ENCODE results near the gene COLEC11. TPM values are rescaled to one million over a fixed set of nuclear protein-coding genes. Genes with fewer than 3 reads are reported as not detected.

COLEC11 gene
- total RNA-seq, 1 experiment from 2014 or later, result 0.39 TPM

DNA sequence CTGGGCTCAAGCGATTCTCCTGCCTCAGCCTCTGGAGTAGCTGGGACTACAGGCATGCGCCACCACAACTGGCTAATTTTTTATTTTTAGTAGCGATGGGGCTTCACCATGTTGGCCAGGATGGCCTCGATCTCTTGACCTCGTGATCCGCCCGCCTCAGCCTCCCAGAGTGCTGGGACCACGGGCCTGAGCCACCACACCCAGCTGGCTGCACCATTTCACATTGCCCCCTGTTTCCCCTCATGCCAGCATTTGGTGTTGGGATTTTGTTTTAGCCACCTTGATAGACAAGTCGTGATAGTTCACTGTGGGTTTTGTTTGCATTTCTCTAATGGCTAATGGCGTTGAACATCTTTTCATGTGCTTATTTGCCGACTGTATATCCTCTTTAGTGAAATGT lies 5.8 kb upstream of the COLEC11 start:
- no CpG with 5 or more reads among the region's 11 CpGs for WGBS (ENCODE audit: extremely low coverage, insufficient read length, low lambda C conversion rate)
- TF ChIP-seq, protein P1, sequence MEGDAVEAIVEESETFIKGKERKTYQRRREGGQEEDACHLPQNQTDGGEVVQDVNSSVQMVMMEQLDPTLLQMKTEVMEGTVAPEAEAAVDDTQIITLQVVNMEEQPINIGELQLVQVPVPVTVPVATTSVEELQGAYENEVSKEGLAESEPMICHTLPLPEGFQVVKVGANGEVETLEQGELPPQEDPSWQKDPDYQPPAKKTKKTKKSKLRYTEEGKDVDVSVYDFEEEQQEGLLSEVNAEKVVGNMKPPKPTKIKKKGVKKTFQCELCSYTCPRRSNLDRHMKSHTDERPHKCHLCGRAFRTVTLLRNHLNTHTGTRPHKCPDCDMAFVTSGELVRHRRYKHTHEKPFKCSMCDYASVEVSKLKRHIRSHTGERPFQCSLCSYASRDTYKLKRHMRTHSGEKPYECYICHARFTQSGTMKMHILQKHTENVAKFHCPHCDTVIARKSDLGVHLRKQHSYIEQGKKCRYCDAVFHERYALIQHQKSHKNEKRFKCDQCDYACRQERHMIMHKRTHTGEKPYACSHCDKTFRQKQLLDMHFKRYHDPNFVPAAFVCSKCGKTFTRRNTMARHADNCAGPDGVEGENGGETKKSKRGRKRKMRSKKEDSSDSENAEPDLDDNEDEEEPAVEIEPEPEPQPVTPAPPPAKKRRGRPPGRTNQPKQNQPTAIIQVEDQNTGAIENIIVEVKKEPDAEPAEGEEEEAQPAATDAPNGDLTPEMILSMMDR (conservative IDR thresholded peaks at IDR 0.05), result no peak

More for the DNA sequence above, 5.8 kb upstream of the COLEC11 start:
- Histone ChIP-seq H2BK120ac (ENCODE audit: low read depth, low read length, poor library complexity, severe bottlenecking) (no peak overlapping the region), H3K18ac (ENCODE audit: insufficient read length, low read depth, low read length) (no peak overlapping the region), H2BK15ac (ENCODE audit: low read depth, low read length) (no peak overlapping the region), H2BK12ac (ENCODE audit: insufficient read length, low read depth, low read length) (no peak overlapping the region), H3K79me2 (ENCODE audit: insufficient read depth, low read length) (no peaks in the 10 kb centered on the region), H3K23ac (ENCODE audit: insufficient read length, low read depth, low read length) (no peak overlapping the region), H3K4me1 (ENCODE audit: insufficient read depth, low read length) (no peaks in the 10 kb centered on the region), H3K9ac (ENCODE audit: extremely low read depth, insufficient read length, low read length) (no peak overlapping the region), H3K14ac (ENCODE audit: insufficient read depth, low read length) (no peak overlapping the region), H3K9me3 (ENCODE audit: control insufficient read depth, low read depth, low read length) (no peaks in the 10 kb centered on the region), H3K27ac (ENCODE audit: insufficient read length, low read depth, low read length) (no peak overlapping the region), H2AK5ac (ENCODE audit: insufficient read length, low read length) (no peak overlapping the region), H4K91ac (ENCODE audit: insufficient read length, low read depth, low read length) (no peak overlapping the region), H3K27me3 (ENCODE audit: insufficient read depth, low read length) (no peaks in the 10 kb centered on the region), H2BK20ac (ENCODE audit: low read depth, low read length, poor library complexity, severe bottlenecking) (no peak overlapping the region), H3K56ac (ENCODE audit: insufficient read length, low read depth, low read length) (no peak overlapping the region), H3T11ph (ENCODE audit: low read length) (no peak overlapping the region), H4K20me1 (ENCODE audit: control insufficient read depth, insufficient read depth, insufficient read length) (no peaks in the 10 kb centered on the region), H4K5ac (ENCODE audit: insufficient read length, low read depth, low read length) (no peak overlapping the region), H3K23me2 (ENCODE audit: insufficient read length, low read depth, low read length, poor library complexity, severe bottlenecking) (no peaks in the 10 kb centered on the region), H3K4ac (ENCODE audit: low read depth, low read length) (no peak overlapping the region), H3K4me2 (ENCODE audit: insufficient read depth, insufficient read length, low read length) (no peak overlapping the region), H4K8ac (replicated peaks; ENCODE audit: insufficient read length, low read depth, low read length) (no peak overlapping the region), H3K79me1 (ENCODE audit: insufficient read depth, low read depth, low read length, poor library complexity, severe bottlenecking) (no peaks in the 10 kb centered on the region), H2AFZ (ENCODE audit: low read length) (no peak overlapping the region), H2BK5ac (ENCODE audit: insufficient read length, low read length) (no peak overlapping the region)
- no peak overlapping the region for H3K27ac Mint-ChIP-seq
- no peaks in the 10 kb centered on the region for H3K27me3 Mint-ChIP-seq (ENCODE audit: low read depth)
- no peaks in the 10 kb centered on the region for H3K4me1 Mint-ChIP-seq
- no peak overlapping the region for H3K4me3 Mint-ChIP-seq
- peaks cover 11 to 26% (median 14%) of the 10 kb centered on the region in 3 experiments for H3K36me3 Mint-ChIP-seq (ENCODE audit: insufficient read depth in 1 of 3, low read depth in 3 of 3)
- no peak for DNase-seq
- H3K9me3 Mint-ChIP-seq, result peaks cover 8 to 11% of the 10 kb centered on the region in 2 experiments

Data from H9 (cell line).